Measurements from ENCODE around the gene TNFSF11. TPM values are rescaled to one million over a fixed set of nuclear protein-coding genes. Genes with fewer than 3 reads are reported as not detected.

Gene TNFSF11
- total and polyA plus RNA-seq, 2 donors (not counting 1 experiment from before 2014, with no cell fraction given): not detected

DNA sequence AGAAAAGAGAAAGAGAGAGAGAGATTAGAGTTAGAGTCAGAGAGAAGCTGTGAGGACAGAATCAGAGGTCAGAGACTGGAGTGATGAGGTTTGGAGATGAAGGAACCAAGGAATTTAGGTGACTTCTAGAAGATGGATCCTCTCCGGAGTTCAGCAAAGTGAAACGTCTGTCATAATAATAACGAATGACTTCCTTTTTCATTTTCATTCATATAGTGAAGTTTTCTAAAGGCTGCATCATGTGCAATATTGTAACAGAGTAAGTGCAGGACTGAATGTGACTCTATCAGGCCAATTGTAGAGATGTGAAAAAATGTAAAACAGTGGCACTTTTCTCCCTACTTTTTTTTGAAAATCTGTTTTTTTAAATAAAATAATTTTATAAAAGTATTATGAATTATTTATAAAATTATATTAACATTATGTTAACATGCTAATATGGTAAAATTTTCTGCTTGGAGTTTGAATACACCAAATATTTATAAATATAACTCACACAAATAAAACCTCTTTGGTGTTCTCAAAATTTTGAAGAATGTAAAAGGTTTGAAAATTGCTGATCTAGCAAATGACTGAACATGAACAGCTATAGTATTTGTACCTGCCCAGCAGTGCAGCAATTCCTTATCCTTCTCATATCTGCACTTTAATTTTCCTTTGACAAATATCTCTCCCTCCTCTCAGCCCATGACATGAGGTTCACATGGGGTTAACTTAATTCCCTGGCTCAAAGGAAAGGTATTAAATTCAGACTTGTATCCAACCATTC lies 4.2 kb upstream of the TNFSF11 start:
- CTCF ChIA-PET: no interaction called here
- H3K4me3 Mint-ChIP-seq: no peak overlapping the region

DNA sequence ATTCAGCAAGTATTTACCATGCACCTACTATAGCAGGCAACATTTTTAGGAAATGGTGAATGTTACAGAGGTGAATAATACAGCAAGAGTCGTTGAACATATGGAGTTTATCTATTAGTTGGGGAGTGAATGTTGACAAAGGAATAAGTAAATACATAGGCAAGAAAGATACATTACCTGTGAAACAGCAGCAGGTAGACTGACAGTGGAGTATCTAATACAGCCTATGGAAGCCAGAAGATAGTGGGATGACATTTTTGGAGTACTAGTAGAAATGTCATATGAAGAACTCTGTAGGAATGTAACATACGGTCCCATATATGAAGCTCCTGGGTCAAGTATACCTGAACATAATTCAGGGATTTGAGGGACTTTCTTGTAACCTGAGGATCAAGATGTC lies 2.1 kb upstream of the TNFSF11 start:
- Histone ChIP-seq H4K20me1 (ENCODE audit: control insufficient read depth, insufficient read depth, low read length, poor library complexity, severe bottlenecking) (no peaks in the 10 kb centered on the region), H3K36me3 (replicated peaks in 1 of 2; ENCODE audit: control extremely low read depth in 1 of 2, control insufficient read depth in 1 of 2, extremely low read depth in 1 of 2, insufficient read depth in 2 of 2, low read length in 1 of 2) (no peaks in the 10 kb centered on the region), H2AFZ (ENCODE audit: insufficient read depth, low read depth, low read length, poor library complexity, severe bottlenecking) (no peak overlapping the region), H3K79me2 (ENCODE audit: control insufficient read depth, insufficient read depth, low read length) (no peaks in the 10 kb centered on the region), H3K4me3 (ENCODE audit: control extremely low read depth in 1 of 5, extremely low read depth in 1 of 5, insufficient read depth in 1 of 5, low read depth in 2 of 5, low read length in 4 of 5) (no peak overlapping the region), H3K27ac (ENCODE audit: low read length in 2 of 2) (no peak overlapping the region), H3K9ac (ENCODE audit: low read length) (no peak overlapping the region), H3K4me2 (replicated peaks; ENCODE audit: low read depth, low read length, poor library complexity, severe bottlenecking) (no peak overlapping the region), H3K27me3 (replicated peaks in 1 of 4; ENCODE audit: control extremely low read depth in 1 of 4, control insufficient read depth in 3 of 4, insufficient read depth in 4 of 4, low read length in 3 of 4) (peaks cover 0 to 5% (median 2%) of the 10 kb centered on the region in 4 experiments), H3K9me3 (ENCODE audit: control extremely low read depth in 1 of 3, control insufficient read depth in 2 of 3, insufficient read depth in 1 of 3, low read length in 2 of 3) (peaks cover 0 to 4% (median 0%) of the 10 kb centered on the region in 3 donors), H3K4me1 (ENCODE audit: control insufficient read depth in 2 of 2, insufficient read depth in 2 of 2, low read length in 2 of 2) (peaks cover 15% of the 10 kb centered on the region in 2 donors)
- Mint-ChIP-seq H3K4me3 (no peak overlapping the region), H3K4me1 (peaks cover 21% of the 10 kb centered on the region), H3K27me3 (peaks cover 16% of the 10 kb centered on the region), H3K27ac (no peak overlapping the region), H3K9me3 (ENCODE audit: insufficient read depth) (peaks cover 4% of the 10 kb centered on the region)
- no peak for TF ChIP-seq EZH2 (IDR thresholded peaks at IDR 0.05; ENCODE audit: borderline replicate concordance, insufficient read depth, low read depth, low read length, poor library complexity, severe bottlenecking)
- TF ChIP-seq, protein P1, sequence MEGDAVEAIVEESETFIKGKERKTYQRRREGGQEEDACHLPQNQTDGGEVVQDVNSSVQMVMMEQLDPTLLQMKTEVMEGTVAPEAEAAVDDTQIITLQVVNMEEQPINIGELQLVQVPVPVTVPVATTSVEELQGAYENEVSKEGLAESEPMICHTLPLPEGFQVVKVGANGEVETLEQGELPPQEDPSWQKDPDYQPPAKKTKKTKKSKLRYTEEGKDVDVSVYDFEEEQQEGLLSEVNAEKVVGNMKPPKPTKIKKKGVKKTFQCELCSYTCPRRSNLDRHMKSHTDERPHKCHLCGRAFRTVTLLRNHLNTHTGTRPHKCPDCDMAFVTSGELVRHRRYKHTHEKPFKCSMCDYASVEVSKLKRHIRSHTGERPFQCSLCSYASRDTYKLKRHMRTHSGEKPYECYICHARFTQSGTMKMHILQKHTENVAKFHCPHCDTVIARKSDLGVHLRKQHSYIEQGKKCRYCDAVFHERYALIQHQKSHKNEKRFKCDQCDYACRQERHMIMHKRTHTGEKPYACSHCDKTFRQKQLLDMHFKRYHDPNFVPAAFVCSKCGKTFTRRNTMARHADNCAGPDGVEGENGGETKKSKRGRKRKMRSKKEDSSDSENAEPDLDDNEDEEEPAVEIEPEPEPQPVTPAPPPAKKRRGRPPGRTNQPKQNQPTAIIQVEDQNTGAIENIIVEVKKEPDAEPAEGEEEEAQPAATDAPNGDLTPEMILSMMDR (IDR thresholded peaks at IDR 0.05): no peak
- POLR2A ChIA-PET: no interaction called here
- ATAC-seq (ENCODE audit: low read depth) (no peak), DNase-seq (no peak)
- WGBS (ENCODE audit: insufficient coverage): no CpG with 5 or more reads among the region's 2 CpGs
- intact Hi-C loops (cut with micrococcal nuclease): no loop called here
- CTCF ChIA-PET: no interaction called here

More for the DNA sequence above, 4.2 kb upstream of the TNFSF11 start:
- H4K20me1 ChIP-seq (ENCODE audit: control insufficient read depth, insufficient read depth, low read length, poor library complexity, severe bottlenecking): no peaks in the 10 kb centered on the region
- POLR2A ChIA-PET: no interaction called here
- H3K4me1 Mint-ChIP-seq: peaks cover 10% of the 10 kb centered on the region
- TF ChIP-seq, protein P1 (IDR thresholded peaks at IDR 0.05): no peak
- TF ChIP-seq EZH2 (IDR thresholded peaks at IDR 0.05; ENCODE audit: borderline replicate concordance, insufficient read depth, low read depth, low read length, poor library complexity, severe bottlenecking): no peak
- WGBS (ENCODE audit: insufficient coverage): no CpG with 5 or more reads among the region's 3 CpGs
- H3K4me2 ChIP-seq (replicated peaks; ENCODE audit: low read depth, low read length, poor library complexity, severe bottlenecking): no peak overlapping the region
- H3K4me1 ChIP-seq (ENCODE audit: control insufficient read depth in 2 of 2, insufficient read depth in 2 of 2, low read length in 2 of 2): peaks cover 3 to 7% of the 10 kb centered on the region in 2 donors
- H3K36me3 ChIP-seq (replicated peaks in 1 of 2; ENCODE audit: control extremely low read depth in 1 of 2, control insufficient read depth in 1 of 2, extremely low read depth in 1 of 2, insufficient read depth in 2 of 2, low read length in 1 of 2): no peaks in the 10 kb centered on the region
- no peak for ATAC-seq (ENCODE audit: low read depth)
- H3K79me2 ChIP-seq (ENCODE audit: control insufficient read depth, insufficient read depth, low read length): no peaks in the 10 kb centered on the region
- no peak overlapping the region for H3K27ac ChIP-seq (ENCODE audit: low read length in 2 of 2)
- no peak overlapping the region for H2AFZ ChIP-seq (ENCODE audit: insufficient read depth, low read depth, low read length, poor library complexity, severe bottlenecking)
- intact Hi-C loops (cut with micrococcal nuclease): no loop called here
- H3K9me3 ChIP-seq (ENCODE audit: control extremely low read depth in 1 of 3, control insufficient read depth in 2 of 3, insufficient read depth in 1 of 3, low read length in 2 of 3): peaks cover 0 to 4% (median 0%) of the 10 kb centered on the region in 3 donors
- H3K9ac ChIP-seq (ENCODE audit: low read length): no peak overlapping the region
- no peak for DNase-seq
- no peaks in the 10 kb centered on the region for H3K27me3 ChIP-seq (replicated peaks in 1 of 4; ENCODE audit: control extremely low read depth in 1 of 4, control insufficient read depth in 3 of 4, insufficient read depth in 4 of 4, low read length in 3 of 4)
- H3K27ac Mint-ChIP-seq: no peak overlapping the region
- H3K9me3 Mint-ChIP-seq (ENCODE audit: insufficient read depth): peaks cover 4% of the 10 kb centered on the region
- H3K4me3 ChIP-seq (ENCODE audit: control extremely low read depth in 1 of 5, extremely low read depth in 1 of 5, insufficient read depth in 1 of 5, low read depth in 2 of 5, low read length in 4 of 5): no peak overlapping the region
- peaks cover under 1% of the 10 kb centered on the region for H3K27me3 Mint-ChIP-seq
